Right atrium auricular region (tissue), 2 donors: ENCODE measurements around the gene NDUFV3. TPM values are rescaled to one million over a fixed set of nuclear protein-coding genes. Genes with fewer than 3 reads are reported as not detected.
"Not testable (repeated sequence)": the region's sequence is repeated elsewhere in the genome, so short reads cannot be mapped to it uniquely, and the experiment has no call there.

Experiments used
- DNase-seq: peaks from one replicate; pipeline ENCODE4 v3.0.0-alpha.2; 2019; ENCODE audit warnings: low spot score
- H3K27ac ChIP-seq, 2 donors: fragments of 200-600 bp; sonication (generic); 1 replicate in 1 of 2; 2 replicates in 1 of 2; pipeline ENCODE4 v1.5.1; 2016 to 2019
- H3K27me3 ChIP-seq, 2 donors: fragments of 200-600 bp; sonication (generic); one replicate each; pipeline versions ENCODE4 v1.5.1 to v1.6.0; 2017 to 2019
- H3K36me3 ChIP-seq: fragments of 200-600 bp; sonication (generic); one replicate; pipeline ENCODE4 v1.5.1; 2016
- H3K4me1 ChIP-seq, 2 donors: fragments of 200-600 bp; sonication (generic); one replicate each; pipeline versions ENCODE4 v1.5.1 to v1.6.0; 2017 to 2019
- H3K4me3 ChIP-seq, 2 donors: fragments of 200-600 bp; sonication (generic); 1 replicate in 1 of 2; 2 replicates in 1 of 2; pipeline ENCODE4 v1.5.1; 2017 to 2019; ENCODE audit warnings: mild to moderate bottlenecking in 1 of 2, moderate library complexity in 1 of 2
- H3K9me3 ChIP-seq, 2 donors: fragments of 200-600 bp; sonication (generic); one replicate each; pipeline ENCODE4 v1.5.1; 2019
- CTCF ChIP-seq, 2 donors: fragments of 200-600 bp; sonication (generic); IDR thresholded peaks; one replicate each; pipeline ENCODE4 v1.5.1; 2019; ENCODE audit warnings: antibody characterized with exemption in 2 of 2
- microRNA-seq, 2 donors: library from miRNA; unstranded; fragments of <30 nt; microRNA quantifications; one replicate each; pipeline ENCODE4, GENCODE V29; 2016 to 2017; ENCODE audit warnings: borderline number of aligned reads in 2 of 2, borderline replicate concordance in 1 of 2
- total RNA-seq, 2 donors: library from RNA; depleted of rRNA; stranded (reverse); fragments of >200 nt; gene quantifications; one replicate each; pipeline ENCODE4 v1.1.0, GENCODE V29; 2016

Gene NDUFV3
- total RNA-seq, 2 donors from 2014 or later = 28.8 to 37.4 TPM

GRCh38 chr21:42956824-42957630 is 63.9 kb downstream of the NDUFV3 start:
- Histone ChIP-seq H3K4me1 (no peaks in the 10 kb centered on the region), H3K36me3 (no peaks in the 10 kb centered on the region), H3K27me3 (no peaks in the 10 kb centered on the region), H3K9me3 (no peaks in the 10 kb centered on the region), H3K4me3 (no peak overlapping the region), H3K27ac (no peak overlapping the region)
- no peak for TF ChIP-seq CTCF (IDR thresholded peaks at IDR 0.05)
- DNase-seq = no peak

- not testable (repeated sequence) for H3K27ac ChIP-seq, DNase-seq, H3K27me3 ChIP-seq, H3K36me3 ChIP-seq, H3K4me3 ChIP-seq, H3K4me1 ChIP-seq, H3K9me3 ChIP-seq
These were observed 65.0 kb downstream of the NDUFV3 start for GRCh38 chr21:42958122-42958521.

GRCh38 chr21:42959728-42960127 is 66.6 kb downstream of the NDUFV3 start:
- H3K4me1 ChIP-seq = no peaks in the 10 kb centered on the region
- no peaks in the 10 kb centered on the region for H3K27me3 ChIP-seq
- H3K36me3 ChIP-seq = no peaks in the 10 kb centered on the region
- no peak for DNase-seq
- no peaks in the 10 kb centered on the region for H3K9me3 ChIP-seq
- H3K27ac ChIP-seq = no peak overlapping the region
- no peak overlapping the region for H3K4me3 ChIP-seq
- no peak for TF ChIP-seq CTCF (IDR thresholded peaks at IDR 0.05)

- TF ChIP-seq CTCF (IDR thresholded peaks at IDR 0.05) = no peak
- no peaks in the 10 kb centered on the region for H3K4me1 ChIP-seq
- H3K4me3 ChIP-seq = no peak overlapping the region
- H3K9me3 ChIP-seq = no peaks in the 10 kb centered on the region
- no peaks in the 10 kb centered on the region for H3K27me3 ChIP-seq
- no peak overlapping the region for H3K27ac ChIP-seq
- no peaks in the 10 kb centered on the region for H3K36me3 ChIP-seq
- no peak for DNase-seq
These were observed 69.4 kb downstream of the NDUFV3 start for GRCh38 chr21:42962380-42963007.

Small RNA genes within 50 kb of the gene (microRNA-seq; reads per million reads assigned to microRNA genes)
- gene MIR5692B = 0 reads per million in 2 donors

Other genes starting within 250 kb of the NDUFV3 start
- 1 to 10 TPM; 1.1 to 2.0 TPM for gene PDE9A, start 239.7 kb upstream of the NDUFV3 start, total RNA-seq
- gene WDR4, start 13.8 kb upstream of the NDUFV3 start, total RNA-seq = 1 to 10 TPM; 1.7 to 4.8 TPM
- gene ERVH48-1, start 32.3 kb downstream of the NDUFV3 start, total RNA-seq = not detected
- 10 to 100 TPM in 1 of 2 donors, 1 to 10 TPM in 1; 7.5 to 10.1 TPM for gene PKNOX1, start 81.3 kb downstream of the NDUFV3 start, total RNA-seq
- 1 to 10 TPM; 8.3 to 9.3 TPM for gene CBS, start 182.5 kb downstream of the NDUFV3 start, total RNA-seq
- 10 to 100 TPM; 17.8 to 24.3 TPM for gene U2AF1, start 214.3 kb downstream of the NDUFV3 start, total RNA-seq